Measurements from ENCODE around the gene LYPD8.

- TF ChIP-seq FOS (IDR thresholded peaks at IDR 0.05; ENCODE audit: borderline replicate concordance, insufficient read depth, low read length), result no peak
- TF ChIP-seq POLR2A (IDR thresholded peaks at IDR 0.05; ENCODE audit: low read depth, low read length), result no peak
- TF ChIP-seq GATA2 (IDR thresholded peaks at IDR 0.05; ENCODE audit: insufficient read depth, insufficient read length, low read depth, low read length), result no peak
- no peak for TF ChIP-seq CTCF (IDR thresholded peaks at IDR 0.05; ENCODE audit: extremely low read depth in 1 of 2, insufficient read depth in 1 of 2, low read depth in 1 of 2, low read length in 2 of 2)
- TF ChIP-seq POLR2AphosphoS5 (IDR thresholded peaks at IDR 0.05; ENCODE audit: insufficient read depth, low read depth, low read length), result no peak
- no peak for TF ChIP-seq MAX (IDR thresholded peaks at IDR 0.05; ENCODE audit: insufficient read depth, insufficient read length)
- TF ChIP-seq EZH2 (IDR thresholded peaks at IDR 0.05; ENCODE audit: borderline replicate concordance, low read depth, low read length, severe bottlenecking), result no peak
- no peak for TF ChIP-seq MYC (IDR thresholded peaks at IDR 0.05; ENCODE audit: low read depth, low read length)
- no peak for TF ChIP-seq JUN (IDR thresholded peaks at IDR 0.05; ENCODE audit: borderline replicate concordance, insufficient read depth, insufficient read length, low read depth)
Observed at GRCh38 chr1:248753708-248754280, 1.8 kb downstream of the LYPD8 start.

Data from endothelial cell of umbilical vein (primary cell).